GM19463 (cell line): ENCODE measurements around the gene TMEM63B.
"Not testable (repeated sequence)": the region's sequence is repeated elsewhere in the genome, so short reads cannot be mapped to it uniquely, and the experiment has no call there.

Experiments used
- ATAC-seq: cut with Tn5 transposase; IDR thresholded peaks from one replicate; pipeline ENCODE4 v1.9.1; 2021; ENCODE audit warnings: mild to moderate bottlenecking, moderate library complexity; ENCODE audit not compliant: unreplicated experiment

Gene TMEM63B

GRCh38 chr6:44142835-44143234 lies 15.5 kb downstream of the TMEM63B start:
- ATAC-seq = no peak

GRCh38 chr6:44143731-44144130 lies 16.4 kb downstream of the TMEM63B start:
- ATAC-seq = no peak

GRCh38 chr6:44144536-44144935 lies 17.2 kb downstream of the TMEM63B start:
- not testable (repeated sequence) for ATAC-seq

- ATAC-seq = no peak
Observed at GRCh38 chr6:44145839-44146238, 18.5 kb downstream of the TMEM63B start.

GRCh38 chr6:44146685-44147084 lies 19.3 kb downstream of the TMEM63B start:
- no peak for ATAC-seq

GRCh38 chr6:44147256-44147655 lies 19.9 kb downstream of the TMEM63B start:
- no peak for ATAC-seq

GRCh38 chr6:44148306-44148705 lies 21.0 kb downstream of the TMEM63B start:
- no peak for ATAC-seq

- ATAC-seq = no peak
Observed at GRCh38 chr6:44149369-44150012, 22.1 kb downstream of the TMEM63B start.

GRCh38 chr6:44150317-44150917 lies 23.1 kb downstream of the TMEM63B start:
- no peak for ATAC-seq

GRCh38 chr6:44151348-44152108 lies 24.2 kb downstream of the TMEM63B start:
- ATAC-seq = peak; percentile 70

- ATAC-seq = no peak
Observed at GRCh38 chr6:44152109-44152461, 24.7 kb downstream of the TMEM63B start.

GRCh38 chr6:44152533-44152932 lies 25.2 kb downstream of the TMEM63B start:
- ATAC-seq = no peak

- no peak for ATAC-seq
Observed at GRCh38 chr6:44154067-44154466, 26.7 kb downstream of the TMEM63B start.

- no peak for ATAC-seq
Observed at GRCh38 chr6:44156494-44157151, 29.3 kb downstream of the TMEM63B start.

GRCh38 chr6:44157152-44157521 lies 29.8 kb downstream of the TMEM63B start:
- no peak for ATAC-seq

GRCh38 chr6:44158770-44159228 lies 31.4 kb downstream of the TMEM63B start, which contains the start of gene CAPN11:
CAPN11 (plus strand) TSS chr6:44158820; CDS start chr6:44158849, 29 bp downstream.
- no peak for ATAC-seq

GRCh38 chr6:44161997-44162338 lies 34.6 kb downstream of the TMEM63B start:
- ATAC-seq = no peak

GRCh38 chr6:44162876-44163625 lies 35.7 kb downstream of the TMEM63B start:
- no peak for ATAC-seq

- ATAC-seq = no peak
Observed at GRCh38 chr6:44166116-44166515, 38.8 kb downstream of the TMEM63B start.

GRCh38 chr6:44166591-44167184 lies 39.3 kb downstream of the TMEM63B start:
- no peak for ATAC-seq
